LNCaP clone FGC (cell line): ENCODE data around the gene SLC25A28.

Experiments
- DNase-seq: peaks from one replicate; pipeline ENCODE4 v3.0.0-alpha.2; 2011; ENCODE audit warnings: low read depth
- H3K4me3 ChIP-seq: 2 replicates; pipeline ENCODE4 v1.5.1; 2011; ENCODE audit warnings: mild to moderate bottlenecking, low read depth, low read length, control low read depth
- CTCF ChIP-seq: IDR thresholded peaks from 2 replicates; pipeline ENCODE4 v1.5.1; 2012; ENCODE audit warnings: mild to moderate bottlenecking; ENCODE audit not compliant: control insufficient read depth, insufficient read depth; ENCODE audit errors: extremely low read depth

SLC25A28 gene

GRCh38 chr10:99583687-99584086 lies 36.6 kb downstream of the SLC25A28 start:
- DNase-seq, result no peak
- no peak overlapping the region for H3K4me3 ChIP-seq
- TF ChIP-seq CTCF, result no peak

- H3K4me3 ChIP-seq, result no peak overlapping the region
- no peak for DNase-seq
- no peak for TF ChIP-seq CTCF
These were observed 37.9 kb downstream of the SLC25A28 start for GRCh38 chr10:99582255-99582770.

DNA sequence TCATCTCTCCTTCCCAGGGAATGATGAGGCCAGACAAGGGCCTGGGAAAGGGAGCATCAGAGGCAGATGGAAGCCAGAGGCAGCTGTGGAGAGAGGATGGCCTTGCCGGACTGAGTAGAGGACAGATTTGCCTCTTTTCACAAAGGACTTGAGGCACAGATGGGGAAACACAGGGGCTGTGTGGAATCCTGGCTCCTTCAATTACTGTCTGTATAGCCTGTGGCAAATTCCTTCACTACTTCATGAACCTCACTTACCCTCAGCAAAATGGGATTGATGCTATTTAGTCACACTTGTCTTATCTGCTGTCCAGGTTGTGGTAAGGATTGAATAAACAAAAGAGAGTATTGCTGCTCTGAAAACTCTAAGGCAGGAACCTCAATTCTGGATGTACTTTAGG lies 40.3 kb downstream of the SLC25A28 start:
- no peak for TF ChIP-seq CTCF
- H3K4me3 ChIP-seq, result no peak overlapping the region
- DNase-seq, result no peak

DNA sequence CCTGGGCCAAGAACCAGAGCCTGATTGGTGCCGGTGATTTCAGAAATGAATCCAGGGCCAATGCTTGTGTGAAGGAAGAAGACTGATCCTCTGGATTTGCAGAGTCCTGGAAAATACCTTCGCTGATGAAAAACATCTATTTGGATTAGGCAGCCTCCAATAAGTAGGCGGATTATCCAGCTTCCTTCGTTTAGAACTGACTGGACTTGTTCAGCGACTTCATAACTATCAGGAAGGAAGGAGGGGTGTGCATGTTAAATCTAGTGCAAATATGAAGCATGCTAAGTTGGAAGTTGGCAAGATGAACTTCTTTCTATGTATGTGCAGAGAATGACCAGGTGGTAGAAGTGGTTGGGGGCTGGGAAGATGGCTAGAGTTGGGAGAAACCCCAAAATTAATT lies 46.4 kb downstream of the SLC25A28 start:
- no peak overlapping the region for H3K4me3 ChIP-seq
- DNase-seq, result peak; percentile 42
- no peak for TF ChIP-seq CTCF

- no peak overlapping the region for H3K4me3 ChIP-seq
- TF ChIP-seq CTCF, result no peak
- DNase-seq, result no peak
These were observed 48.4 kb downstream of the SLC25A28 start for GRCh38 chr10:99571816-99572215.

- no peak for TF ChIP-seq CTCF
- no peak overlapping the region for H3K4me3 ChIP-seq
- no peak for DNase-seq
These were observed 50.3 kb downstream of the SLC25A28 start for GRCh38 chr10:99569961-99570360.

DNA sequence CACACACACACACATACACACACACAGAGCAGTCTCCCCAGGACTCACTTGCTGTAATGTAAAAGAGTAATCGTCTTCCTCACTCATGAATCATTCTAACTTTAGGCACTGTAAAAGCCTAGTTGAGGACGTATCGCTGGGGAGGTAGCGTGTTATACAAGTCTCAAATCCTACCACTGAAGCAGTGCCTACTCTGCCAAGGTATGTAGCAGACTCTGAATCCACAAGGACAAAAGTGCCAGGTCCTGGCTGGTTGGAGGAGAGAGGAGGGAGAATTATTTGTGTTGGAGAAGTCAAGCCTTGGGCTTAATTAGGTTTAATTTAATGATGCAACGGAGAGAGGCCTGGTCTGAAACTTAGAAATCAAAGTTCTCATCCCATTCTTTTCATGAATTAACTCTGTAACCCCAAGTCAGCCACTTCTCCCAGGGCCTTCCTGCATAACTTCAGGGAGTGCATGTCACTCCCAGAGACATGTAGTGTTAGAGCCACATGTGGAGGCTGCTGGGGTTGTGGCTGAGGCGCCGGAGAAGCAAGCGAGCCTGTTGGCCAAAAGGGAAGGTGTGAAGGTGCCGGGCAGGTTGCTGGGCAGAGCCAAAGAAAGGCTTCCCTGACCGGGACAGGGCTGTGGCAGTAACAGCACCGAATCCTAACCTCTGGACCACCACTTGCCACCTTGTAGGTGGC lies 50.8 kb downstream of the SLC25A28 start:
- H3K4me3 ChIP-seq, result no peak overlapping the region
- DNase-seq, result no peak
- no peak for TF ChIP-seq CTCF
